GM11168 (cell line): ENCODE data around the gene PTPMT1.

Experiments
- in situ Hi-C: fragments of 300-500 bp; cut with MboI; formaldehyde crosslinking; loops from one replicate; pipeline ENCODE4 v1.12.0; 2022; ENCODE audit warnings: low sequenced_read_pairs; ENCODE audit not compliant: unreplicated experiment

PTPMT1 gene

GRCh38 chr11:47603295-47603694 is 37.9 kb downstream of the PTPMT1 start:
- in situ Hi-C loops: no loop called here

GRCh38 chr11:47605921-47606320 is 40.5 kb downstream of the PTPMT1 start:
- in situ Hi-C loops: no loop called here

- in situ Hi-C loops: no loop called here
Measured at GRCh38 chr11:47606731-47607130, 41.3 kb downstream of the PTPMT1 start.

- in situ Hi-C loops: no loop called here
Measured at GRCh38 chr11:47607380-47607779, 42.0 kb downstream of the PTPMT1 start.

- in situ Hi-C loops: no loop called here
Measured at GRCh38 chr11:47609675-47610074, 44.3 kb downstream of the PTPMT1 start.

- in situ Hi-C loops: no loop called here
Measured at GRCh38 chr11:47611348-47611794, 46.0 kb downstream of the PTPMT1 start.

GRCh38 chr11:47615249-47615648 is 49.9 kb downstream of the PTPMT1 start:
- in situ Hi-C loops: no loop called here

- in situ Hi-C loops: no loop called here
Measured at GRCh38 chr11:47616726-47617416, 51.5 kb downstream of the PTPMT1 start.

- in situ Hi-C loops: no loop called here
Measured at GRCh38 chr11:47617417-47617809, 52.0 kb downstream of the PTPMT1 start.

GRCh38 chr11:47620836-47621378 is 55.5 kb downstream of the PTPMT1 start:
- in situ Hi-C loops: loop anchor here (10.0 kb wide), 1 partner anchor 204 kb away; no protein-coding TSS in a partner anchor
